Putamen (tissue), 1 donor: ENCODE results near the gene RAB11FIP2.
"Not testable (repeated sequence)": the region's sequence is repeated elsewhere in the genome, so short reads cannot be mapped to it uniquely, and the experiment has no call there.

Source experiments
- DNase-seq: peaks from one replicate; pipeline ENCODE4 v3.0.0-alpha.2; 2016; ENCODE audit warnings: low spot score

Gene RAB11FIP2, protein sequence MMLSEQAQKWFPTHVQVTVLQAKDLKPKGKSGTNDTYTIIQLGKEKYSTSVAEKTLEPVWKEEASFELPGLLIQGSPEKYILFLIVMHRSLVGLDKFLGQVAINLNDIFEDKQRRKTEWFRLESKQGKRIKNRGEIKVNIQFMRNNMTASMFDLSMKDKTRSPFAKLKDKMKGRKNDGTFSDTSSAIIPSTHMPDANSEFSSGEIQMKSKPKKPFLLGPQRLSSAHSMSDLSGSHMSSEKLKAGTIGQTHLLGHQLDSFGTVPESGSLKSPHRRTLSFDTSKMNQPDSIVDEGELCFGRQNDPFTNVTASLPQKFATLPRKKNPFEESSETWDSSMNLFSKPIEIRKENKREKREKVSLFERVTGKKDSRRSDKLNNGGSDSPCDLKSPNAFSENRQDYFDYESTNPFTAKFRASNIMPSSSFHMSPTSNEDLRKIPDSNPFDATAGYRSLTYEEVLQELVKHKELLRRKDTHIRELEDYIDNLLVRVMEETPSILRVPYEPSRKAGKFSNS

GRCh38 chr10:118046395-118047156, at the start of gene RAB11FIP2:
TSS of gene RAB11FIP2 (minus strand) at chr10:118046941. CDS start at chr10:118046163, 778 bp downstream.
- peak; percentile 95 for DNase-seq

- DNase-seq = no peak
Observed at GRCh38 chr10:118096022-118096421, 49.3 kb upstream of the RAB11FIP2 start.

GRCh38 chr10:118092209-118092608, 45.5 kb upstream of the RAB11FIP2 start:
- no peak for DNase-seq

- no peak for DNase-seq
Observed at GRCh38 chr10:118080817-118081216, 34.1 kb upstream of the RAB11FIP2 start.

DNA sequence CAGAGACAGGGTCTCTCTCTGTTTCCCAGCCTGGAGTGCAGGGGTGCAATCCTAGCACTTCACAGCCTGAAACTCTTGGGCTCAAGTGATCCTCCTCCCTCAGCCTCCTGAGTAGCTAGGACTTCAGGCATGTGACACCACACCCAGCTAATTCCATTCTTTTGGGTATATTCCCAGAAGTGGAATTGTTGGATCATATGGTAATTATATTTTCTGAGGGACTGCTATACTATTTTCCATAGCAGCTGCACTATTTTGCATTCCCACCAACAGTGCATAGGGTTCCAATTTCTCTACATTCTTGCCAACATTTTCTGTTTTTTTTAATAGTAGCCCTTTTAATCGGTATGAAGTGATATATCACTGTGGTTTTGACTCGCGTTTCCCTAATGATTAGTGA, 30.0 kb upstream of the RAB11FIP2 start:
- DNase-seq = no peak

DNA sequence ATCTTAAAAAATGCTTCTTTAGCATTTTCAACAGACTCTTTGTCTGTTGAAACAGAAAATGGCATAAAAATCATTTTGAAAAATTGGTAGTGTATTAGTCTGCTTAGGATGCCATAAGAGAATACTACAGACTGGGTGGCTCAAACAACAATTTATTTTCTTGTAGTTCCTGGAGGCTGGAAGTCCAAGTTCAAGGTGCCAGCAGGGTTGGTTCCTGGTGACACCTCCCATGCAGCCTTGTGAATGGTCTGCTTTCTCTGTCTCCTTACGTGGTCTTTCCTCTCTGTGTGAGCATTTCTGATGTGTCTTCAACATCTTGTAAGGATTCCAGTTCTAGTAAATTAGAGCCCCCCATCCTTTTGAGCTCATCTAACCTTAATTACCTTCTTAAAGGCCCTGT, 26.1 kb upstream of the RAB11FIP2 start:
- DNase-seq = no peak

- DNase-seq = not testable (repeated sequence)
Observed at GRCh38 chr10:118067389-118067788, 20.6 kb upstream of the RAB11FIP2 start.

DNA sequence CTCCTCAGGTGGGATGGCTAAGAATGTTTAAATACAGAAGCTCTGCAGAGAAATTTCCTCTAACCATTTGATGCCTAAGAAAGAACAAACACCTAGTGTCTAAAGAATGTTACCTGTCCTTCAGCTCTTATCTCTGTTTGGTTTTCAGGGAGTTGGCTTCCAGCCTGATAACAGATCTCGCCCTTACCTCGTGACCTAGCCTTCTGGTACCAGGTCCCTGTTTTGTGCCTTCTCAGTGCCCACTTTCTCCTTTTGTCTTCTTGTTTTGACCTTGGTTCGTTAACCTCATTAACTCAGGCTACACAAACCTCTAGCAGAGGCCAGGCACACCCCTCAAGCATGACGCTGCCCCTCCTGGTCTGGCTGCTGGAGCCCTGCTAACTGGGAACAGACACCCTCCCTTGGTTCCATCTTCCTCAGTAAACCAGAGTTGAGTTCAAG, 16.1 kb upstream of the RAB11FIP2 start:
- no peak for DNase-seq

- no peak for DNase-seq
Observed at GRCh38 chr10:118058371-118058770, 11.6 kb upstream of the RAB11FIP2 start.

GRCh38 chr10:118057361-118057760, 10.6 kb upstream of the RAB11FIP2 start:
- DNase-seq = no peak

DNA sequence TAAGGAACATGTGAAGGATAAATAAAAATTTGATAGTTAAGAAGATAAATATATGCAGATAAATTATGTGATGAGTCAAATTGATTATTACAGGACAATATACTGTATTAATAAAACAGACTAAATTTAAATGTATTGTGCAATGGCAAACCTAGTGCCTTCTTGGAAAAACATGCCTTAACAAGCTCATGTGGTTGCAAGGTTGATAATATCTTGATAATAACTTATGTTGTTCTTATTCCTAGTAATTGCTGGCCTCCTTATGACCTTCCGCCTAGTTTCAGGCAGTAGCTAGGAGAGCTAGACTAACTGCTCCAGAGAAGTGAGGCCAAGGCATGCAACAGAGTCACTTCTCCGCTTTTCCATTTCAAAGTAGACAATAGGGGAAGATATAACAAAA, 7.6 kb upstream of the RAB11FIP2 start:
- DNase-seq = no peak

DNA sequence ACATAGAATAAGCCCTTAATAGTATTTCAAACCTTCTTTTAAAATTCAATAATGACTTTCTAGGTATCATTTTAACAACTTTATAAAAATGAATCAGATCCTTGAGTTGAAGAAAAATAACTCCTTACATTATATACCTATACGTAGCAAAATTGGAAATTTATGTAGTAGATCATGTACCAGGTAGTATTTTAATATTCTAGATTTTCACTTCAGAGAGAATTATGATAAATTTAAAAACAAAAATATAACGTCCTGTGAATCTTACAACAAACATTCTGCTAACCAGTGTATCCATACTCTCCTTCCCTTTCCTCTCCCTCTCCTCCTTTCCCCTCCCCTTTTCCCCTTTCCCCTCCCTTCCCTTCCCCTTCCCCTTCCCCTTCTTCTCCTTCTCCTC, 6.1 kb upstream of the RAB11FIP2 start:
- DNase-seq = no peak

GRCh38 chr10:118047880-118048279, 1.1 kb upstream of the RAB11FIP2 start:
- DNase-seq = no peak

DNA sequence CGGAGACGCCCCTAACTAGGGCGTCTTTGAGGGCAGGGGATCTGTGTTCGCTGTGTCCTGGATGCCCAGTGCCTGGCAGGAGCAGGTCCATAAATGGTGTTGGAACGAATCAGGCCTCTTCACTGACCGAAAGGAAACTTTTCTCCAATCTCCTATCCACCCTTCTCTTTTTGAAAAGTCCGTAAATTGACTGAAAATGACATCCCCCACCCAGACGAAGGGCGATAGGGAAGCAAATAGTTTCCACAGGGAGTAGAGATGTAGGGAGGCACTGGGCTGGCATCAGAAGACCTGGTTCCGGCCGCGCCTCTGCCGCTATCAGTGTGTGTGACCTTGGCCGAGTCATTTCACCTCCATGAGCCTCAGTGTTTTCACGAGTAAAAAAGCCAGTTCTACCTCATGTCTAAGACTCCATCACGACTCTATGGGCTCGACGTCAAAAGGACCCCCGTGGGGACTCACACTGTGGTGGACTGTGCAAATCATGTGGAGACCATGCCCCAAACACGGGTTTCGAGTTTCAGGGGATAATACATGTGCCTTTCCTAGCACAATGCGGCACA, 497 bp upstream of the RAB11FIP2 start:
- DNase-seq = no peak

DNA sequence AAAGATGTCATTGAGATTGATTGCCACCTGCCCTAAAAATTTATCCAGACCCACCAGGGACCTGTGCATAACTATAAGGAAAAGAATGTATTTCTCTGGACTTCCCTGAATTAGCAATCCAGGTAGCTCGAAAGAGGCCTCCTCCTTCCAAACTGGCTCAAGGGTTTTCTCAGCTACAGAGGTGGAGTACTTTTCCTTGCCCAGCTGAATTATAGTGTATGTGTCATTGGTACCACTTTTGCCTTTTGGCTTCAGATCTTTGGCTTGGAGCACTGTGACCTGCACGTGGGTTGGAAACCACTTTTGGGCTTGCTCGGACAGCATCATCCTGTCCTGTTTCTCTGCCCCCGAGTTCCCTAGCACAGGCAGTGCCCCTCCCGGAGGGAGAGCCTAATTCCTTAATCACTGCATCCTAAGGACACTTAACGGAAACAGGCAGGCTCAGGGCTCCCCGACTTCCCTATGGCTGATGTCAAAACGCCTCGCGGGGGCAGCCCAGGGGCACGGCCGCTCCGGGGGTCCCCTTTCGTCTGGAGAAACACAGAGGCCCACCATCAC, 825 bp downstream of the RAB11FIP2 start:
- peak; percentile 35 for DNase-seq

DNA sequence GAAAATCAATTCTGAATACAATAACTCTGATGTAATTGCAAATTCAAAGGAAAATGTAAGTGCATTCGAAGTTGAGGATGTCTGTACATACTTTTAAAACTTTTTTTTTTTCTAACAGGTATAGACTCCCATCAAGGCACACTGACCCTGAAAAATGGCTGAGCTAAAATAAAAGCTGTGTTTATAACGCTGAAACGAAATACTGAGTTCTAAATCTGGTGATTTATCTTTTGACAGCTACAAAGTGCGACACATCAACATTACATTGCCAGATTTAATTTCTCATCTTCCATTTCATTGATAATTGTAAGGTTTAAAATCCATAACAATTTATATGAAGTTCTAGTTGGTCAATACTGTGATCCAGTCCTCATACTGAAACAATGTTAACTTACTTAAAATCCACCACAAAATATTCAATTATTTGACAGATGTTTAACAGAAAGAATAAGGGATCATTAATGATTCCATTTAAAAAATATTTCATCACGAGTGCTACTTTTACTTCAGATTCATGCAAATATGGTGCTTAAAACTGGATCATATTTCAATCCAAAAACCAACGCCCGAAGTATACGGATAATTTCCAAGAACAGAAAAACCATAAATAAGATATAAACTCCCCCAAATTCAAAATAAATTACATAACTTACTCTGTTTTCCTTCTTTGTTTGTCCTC, 1.4 kb downstream of the RAB11FIP2 start:
- DNase-seq = no peak

- DNase-seq = no peak
Observed at GRCh38 chr10:118042827-118043242, 3.9 kb downstream of the RAB11FIP2 start.

DNA sequence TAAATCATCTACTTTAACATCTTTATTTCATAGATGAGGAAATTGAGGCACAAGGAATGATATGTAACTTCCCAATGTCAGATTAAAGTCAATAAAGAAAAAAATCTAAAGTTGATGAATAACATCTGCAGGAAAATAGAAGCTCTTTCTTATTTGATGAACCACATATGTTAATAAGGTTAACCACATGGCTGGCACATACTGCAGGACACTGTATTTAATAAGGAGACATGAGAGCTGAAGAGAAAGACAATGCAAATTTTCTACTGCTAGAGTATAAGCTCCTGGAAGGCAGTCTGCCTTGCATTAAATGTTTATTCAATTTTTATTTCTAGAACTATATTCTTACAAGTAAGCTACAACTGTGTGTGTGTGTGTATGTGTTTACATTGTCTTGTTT, 4.4 kb downstream of the RAB11FIP2 start:
- no peak for DNase-seq

GRCh38 chr10:118041316-118041715, 5.4 kb downstream of the RAB11FIP2 start:
- DNase-seq = no peak

DNA sequence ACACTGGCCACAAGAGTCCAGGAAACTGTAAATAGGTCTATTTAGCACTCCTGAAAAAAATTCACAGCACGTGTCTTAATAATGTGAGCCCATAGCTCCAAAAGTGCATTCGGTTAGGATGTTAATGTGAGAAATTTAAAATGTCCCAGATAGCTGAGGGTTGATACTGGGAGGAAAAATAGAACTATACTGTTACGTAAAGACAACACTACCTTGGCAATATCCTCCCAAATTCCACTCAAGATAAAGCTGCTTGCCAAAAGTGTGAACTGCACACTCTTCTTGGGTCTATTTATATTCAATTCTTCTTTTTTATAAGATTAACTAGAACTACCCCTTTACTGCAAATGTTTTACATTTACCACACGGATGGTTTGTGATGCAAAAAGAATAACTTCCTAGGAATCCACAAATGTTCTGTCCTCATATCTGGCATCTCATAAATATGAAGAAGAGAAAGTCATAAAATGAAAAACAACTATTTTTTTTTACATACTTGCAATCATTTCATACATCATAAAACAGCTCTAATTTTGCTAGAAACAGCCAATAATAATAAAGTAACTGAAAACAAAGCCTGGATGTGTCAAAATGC, 10.4 kb downstream of the RAB11FIP2 start:
- DNase-seq = no peak

DNA sequence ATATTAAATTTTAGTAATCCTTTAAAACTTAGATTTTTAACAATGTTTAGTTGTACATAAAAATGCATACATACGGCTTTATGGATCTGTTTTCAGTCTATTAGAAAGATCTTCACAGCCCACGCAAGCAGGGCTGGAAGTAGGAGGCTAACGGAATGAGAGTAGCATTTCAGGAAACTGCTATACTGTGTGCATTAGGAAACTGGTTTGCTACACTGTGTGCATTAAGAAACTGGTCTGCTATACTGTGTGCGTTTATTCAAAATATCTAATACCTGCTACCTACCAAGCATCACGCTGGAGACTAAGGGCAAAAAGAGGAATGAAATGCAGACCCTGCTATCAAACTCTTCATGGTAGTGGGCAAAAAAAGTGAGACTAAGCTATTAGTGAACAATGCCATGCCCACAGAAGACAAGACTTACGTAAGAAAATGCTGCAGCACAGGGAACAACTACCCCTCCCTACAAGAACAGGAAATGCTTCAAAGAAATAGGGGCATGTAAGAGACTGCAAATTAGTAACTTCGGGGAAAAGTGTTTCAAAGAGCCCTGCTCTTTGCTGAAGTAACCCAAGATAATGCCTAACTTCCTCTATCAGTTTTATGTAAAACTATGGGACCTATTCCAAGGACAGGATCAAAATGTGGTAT, 11.3 kb downstream of the RAB11FIP2 start:
- no peak for DNase-seq
